HepG2 (cell line): Measurements from ENCODE around the gene IL10. TPM values are rescaled to one million over a fixed set of nuclear protein-coding genes. Genes with fewer than 3 reads are reported as not detected.

Experiments
- ATAC-seq: fragments of 200-7000 bp; cut with Tn5 transposase; 3 replicates; pipeline ENCODE4 v1.9.1; 2020; ENCODE audit warnings: mild to moderate bottlenecking, moderate library complexity
- BruUV-seq: library from RNA; stranded (reverse); fragments of 400-500 nt; replicated peaks from 2 replicates; lab custom pipeline; 2021; lab: Mats Ljungman, UMichigan
- CTCF ChIA-PET: fragments of 300-600 bp; formaldehyde crosslinking; extraction: SDS; loops from one replicate; lab custom pipeline; 2021; ENCODE audit warnings: low total read pairs, inconsistent platforms, low intra/inter-chr PET ratio; lab: Yijun Ruan, JAX
- POLR2A ChIA-PET: fragments of 350-600 bp; sonication (Branson Sonifier 250); formaldehyde crosslinking; loops from one replicate; lab custom pipeline; 2020; ENCODE audit warnings: antibody characterized with exemption, inconsistent platforms; lab: Yijun Ruan, JAX
- DNase-seq: peaks from one replicate; pipeline ENCODE4 v3.0.0-alpha.2; 2015; ENCODE audit warnings: low spot score
- FAIRE-seq: peaks from 3 replicates; lab custom pipeline; 2011; peaks lifted over from hg19 to GRCh38; lab: Jason Lieb, UNC
- H2AFZ ChIP-seq: one replicate; pipeline ENCODE4 v1.6.1; 2011; ENCODE audit warnings: low read length, inconsistent platforms
- H3K27ac ChIP-seq: fragments of 300-600 bp; 3 replicates; pipeline ENCODE4 v1.8.0; 2011; ENCODE audit warnings: mixed run types, mild to moderate bottlenecking, mixed read lengths, low read length, inconsistent platforms; ENCODE audit not compliant: insufficient read depth; ENCODE audit errors: extremely low read length
- H3K27me3 ChIP-seq, 2 experiments: fragments of 200-600 bp in 1 of 2; 2 replicates in 1 of 2; 3 replicates in 1 of 2; pipeline versions ENCODE4 v1.6.0 to v1.8.0; 2011; ENCODE audit warnings: low read length in 2 of 2, mild to moderate bottlenecking in 2 of 2, moderate library complexity in 2 of 2, inconsistent platforms in 1 of 2; ENCODE audit not compliant: insufficient read depth in 2 of 2, control insufficient read depth in 1 of 2
- H3K36me3 ChIP-seq, 2 experiments: fragments of 200-600 bp in 1 of 2; replicated peaks in 1 of 2; 2 replicates in 1 of 2; 3 replicates in 1 of 2; pipeline versions ENCODE4 v1.5.1 to v1.8.0; 2011; ENCODE audit warnings: low read length in 2 of 2, inconsistent platforms in 1 of 2; ENCODE audit not compliant: insufficient read depth in 2 of 2, control insufficient read depth in 1 of 2
- H3K4me1 ChIP-seq: 2 replicates; pipeline ENCODE4 v1.5.1; 2012; ENCODE audit warnings: low read length, inconsistent platforms; ENCODE audit not compliant: insufficient read depth
- H3K4me2 ChIP-seq: 2 replicates; pipeline ENCODE4 v1.6.0; 2011; ENCODE audit warnings: low read depth, low read length, inconsistent platforms
- H3K4me3 ChIP-seq, 3 experiments: fragments of 200-600 bp in 1 of 3; sonication (generic), shearing (Covaris generic) in 1 of 3; replicated peaks in 1 of 3; 2 replicates each; pipeline ENCODE4 v1.5.1; 2011 to 2016; ENCODE audit warnings: low read length in 3 of 3, inconsistent platforms in 2 of 3, low read depth in 2 of 3, mild to moderate bottlenecking in 2 of 3, control low read depth in 1 of 3, mixed read lengths in 1 of 3; ENCODE audit not compliant: insufficient read depth in 1 of 3
- H3K79me2 ChIP-seq: one replicate; pipeline ENCODE4 v1.6.1; 2011; ENCODE audit warnings: low read length, inconsistent platforms; ENCODE audit not compliant: insufficient read depth
- H3K9ac ChIP-seq: 2 replicates; pipeline ENCODE4 v1.6.0; 2011; ENCODE audit warnings: mild to moderate bottlenecking, low read depth, low read length, inconsistent platforms; ENCODE audit not compliant: insufficient read depth
- H3K9me3 ChIP-seq: 2 replicates; pipeline ENCODE4 v1.5.1; 2012; ENCODE audit warnings: mild to moderate bottlenecking, low read length
- H4K20me1 ChIP-seq: 2 replicates; pipeline ENCODE4 v1.6.0; 2011; ENCODE audit warnings: inconsistent platforms, mild to moderate bottlenecking, low read length, moderate library complexity; ENCODE audit not compliant: insufficient read depth
- ATF2 ChIP-seq: sonication (generic); formaldehyde crosslinking; IDR thresholded peaks from 2 replicates; pipeline ENCODE4 v1.4.0; 2020; ENCODE audit warnings: missing genetic modification reagents
- DNMT1 ChIP-seq: sonication (generic); formaldehyde crosslinking; IDR thresholded peaks from 2 replicates; pipeline ENCODE4 v1.5.1; 2020; ENCODE audit warnings: mild to moderate bottlenecking, missing genetic modification reagents
- GZF1 ChIP-seq: sonication (generic); formaldehyde crosslinking; IDR thresholded peaks from 2 replicates; pipeline ENCODE4 v1.5.1; 2020; ENCODE audit warnings: mild to moderate bottlenecking, missing genetic modification reagents
- HBP1 ChIP-seq: IDR thresholded peaks from 2 replicates; pipeline ENCODE4 v1.6.1; 2016; ENCODE audit warnings: low read depth, control low read depth
- HNRNPL ChIP-seq: fragments of 200-400 bp; formaldehyde crosslinking; IDR thresholded peaks from 2 replicates; pipeline ENCODE4 v1.6.1; 2017; ENCODE audit warnings: mild to moderate bottlenecking, low read depth, low read length
- IRF9 ChIP-seq: sonication (generic); formaldehyde crosslinking; IDR thresholded peaks from 2 replicates; pipeline ENCODE4 v1.8.0; 2022; ENCODE audit warnings: missing genetic modification reagents, mild to moderate bottlenecking, borderline replicate concordance
- PITX1 ChIP-seq: sonication (generic); formaldehyde crosslinking; IDR thresholded peaks from 2 replicates; pipeline ENCODE4 v1.5.1; 2020; ENCODE audit warnings: mild to moderate bottlenecking, missing genetic modification reagents
- SIN3B ChIP-seq: fragments of 150-350 bp; IDR thresholded peaks from 2 replicates; pipeline ENCODE4 v1.6.1; 2014; ENCODE audit warnings: low read length
- TAF15 ChIP-seq: fragments of 200-400 bp; formaldehyde crosslinking; IDR thresholded peaks from one replicate; pipeline ENCODE4 v1.6.1; 2018; ENCODE audit warnings: mild to moderate bottlenecking, low read depth, low read length; ENCODE audit not compliant: poor library complexity, severe bottlenecking
- ZFP90 ChIP-seq: sonication (generic); formaldehyde crosslinking; IDR thresholded peaks from 2 replicates; pipeline ENCODE4 v1.8.0; 2022; ENCODE audit warnings: missing genetic modification reagents, mild to moderate bottlenecking, inconsistent platforms, borderline replicate concordance
- ZNF224 ChIP-seq: sonication (generic); formaldehyde crosslinking; IDR thresholded peaks from 2 replicates; pipeline ENCODE4 v1.5.0; 2020; ENCODE audit warnings: mild to moderate bottlenecking, missing genetic modification reagents
- ZNF251 ChIP-seq: sonication (generic); formaldehyde crosslinking; IDR thresholded peaks from 2 replicates; pipeline ENCODE4 v1.9.0; 2021; ENCODE audit warnings: mild to moderate bottlenecking, missing genetic modification reagents
- ZNF678 ChIP-seq: sonication (generic); formaldehyde crosslinking; IDR thresholded peaks from 2 replicates; pipeline ENCODE4 v1.4.0; 2020; ENCODE audit warnings: mild to moderate bottlenecking, missing genetic modification reagents
- ZNF691 ChIP-seq: sonication (generic); formaldehyde crosslinking; IDR thresholded peaks from 2 replicates; pipeline ENCODE4 v1.4.0; 2020; ENCODE audit warnings: missing genetic modification reagents, low read depth, mild to moderate bottlenecking, borderline replicate concordance
- ZNF749 ChIP-seq: sonication (generic); formaldehyde crosslinking; IDR thresholded peaks from 2 replicates; pipeline ENCODE4 v1.8.0; 2022; ENCODE audit warnings: mild to moderate bottlenecking, missing genetic modification reagents, moderate library complexity, borderline replicate concordance
- WGBS: methylation state at CpG from one replicate; pipeline ENCODE4 v1.1.6; 2017; ENCODE audit warnings: low lambda C conversion rate; 5-methylcytosine and 5-hydroxymethylcytosine counted together
- in situ Hi-C: cut with HindIII; loops from 2 replicates; pipeline ENCODE4 v1.10.0; 2017; ENCODE audit warnings: low pct_unique_long_range_greater_than_20kb; ENCODE audit not compliant: extremely low pct_ligation_motif_present
- intact Hi-C: fragments of 100-400 bp; cut with micrococcal nuclease; formaldehyde crosslinking; loops from one replicate; pipeline ENCODE4 v1.10.0; 2022; ENCODE audit not compliant: unreplicated experiment
- polyA plus RNA-seq, 8 experiments: library from polyadenylated mRNA; depleted of rRNA in 3 of 8; stranded (reverse) in 7 of 8; unstranded in 1 of 8; fragments of >200 nt; fragmentation: Illumina TruSeq in 4 of 8; extraction: Trizol in 4 of 8; gene quantifications; 2 replicates each; pipeline versions ENCODE4 v1.2.1 to v1.2.3, GENCODE V29; 2011 to 2016; ENCODE audit warnings: low read depth in 4 of 8, missing spikeins in 1 of 8, mixed read lengths in 1 of 8; ENCODE audit not compliant: insufficient read depth in 1 of 8
- total RNA-seq, 5 experiments: library from RNA; depleted of rRNA; stranded (reverse); fragments of >200 nt; fragmentation: Illumina TruSeq; extraction: Trizol; gene quantifications; 2 replicates each; pipeline ENCODE4 v1.2.3, GENCODE V29; 2016; ENCODE audit warnings: low read depth in 1 of 5

Gene IL10
- total and polyA plus RNA-seq, 2 of the 13 experiments (the other 11 are each of a cell fraction or from before 2014, with no cell fraction given): not detected

GRCh38 chr1:206753141-206753540, 19.2 kb downstream of the IL10 start:
- H3K36me3 ChIP-seq: no peaks in the 10 kb centered on the region
- ChIA-PET POLR2A (no interaction called here), CTCF (no interaction called here)
- no peak overlapping the region for H3K9ac ChIP-seq
- in situ Hi-C loops (no loop called here), intact Hi-C loops (no loop called here)
- no peaks in the 10 kb centered on the region for H3K79me2 ChIP-seq
- H3K4me2 ChIP-seq: no peak overlapping the region
- peaks cover 0 to 13% of the 10 kb centered on the region in 2 experiments; a peak in 3 of 5 replicates for H3K27me3 ChIP-seq
- H3K27ac ChIP-seq: no peak overlapping the region
- WGBS: 44% methylated on average over 3 of the region's 3 CpGs
- no TSS peak for BruUV-seq
- no peak overlapping the region for H3K4me3 ChIP-seq
- H3K9me3 ChIP-seq: no peaks in the 10 kb centered on the region
- ATAC-seq (no peak), DNase-seq (no peak), FAIRE-seq (no peak)
- H3K4me1 ChIP-seq: no peaks in the 10 kb centered on the region
- no peak overlapping the region for H2AFZ ChIP-seq
- no peak for TF ChIP-seq IRF9 (CRISPR knock-in tag)
- no peak for TF ChIP-seq ZNF251 (CRISPR knock-in tag)
- no peak for TF ChIP-seq ZNF678 (CRISPR knock-in tag)
- TF ChIP-seq GZF1: no peak
- no peak for TF ChIP-seq SIN3B
- no peak for TF ChIP-seq TAF15
- no peak for TF ChIP-seq HNRNPL
- no peaks in the 10 kb centered on the region for H4K20me1 ChIP-seq

GRCh38 chr1:206752481-206752880, 19.8 kb downstream of the IL10 start:
- BruUV-seq: no TSS peak
- 42% methylated on average over 2 of the region's 2 CpGs for WGBS
- peaks cover 0 to 13% of the 10 kb centered on the region in 2 experiments; a peak in 3 of 5 replicates for H3K27me3 ChIP-seq
- in situ Hi-C loops: no loop called here
- no peaks in the 10 kb centered on the region for H3K79me2 ChIP-seq
- H3K4me2 ChIP-seq: no peak overlapping the region
- no peaks in the 10 kb centered on the region for H3K36me3 ChIP-seq
- TF ChIP-seq ZFP90 (CRISPR knock-in tag) (no peak), ZNF224 (CRISPR knock-in tag) (no peak), DNMT1 (CRISPR knock-in tag) (no peak), ZNF691 (CRISPR knock-in tag) (no peak), ZNF749 (no peak), PITX1 (CRISPR knock-in tag) (no peak), HBP1 (no peak), ATF2 (CRISPR knock-in tag) (no peak)
- TF ChIP-seq, all 625 proteins: peak for 0
- Histone ChIP-seq H2AFZ (no peak overlapping the region), H3K4me3 (no peak overlapping the region), H3K27ac (no peak overlapping the region), H3K9ac (no peak overlapping the region), H3K4me1 (no peaks in the 10 kb centered on the region), H3K9me3 (no peaks in the 10 kb centered on the region), H4K20me1 (no peaks in the 10 kb centered on the region)
- no peak for ATAC-seq
- no peak for FAIRE-seq
- no peak for DNase-seq
- CTCF ChIA-PET: no interaction called here
- intact Hi-C loops: no loop called here
- POLR2A ChIA-PET: no interaction called here
